ENCODE results near the gene AGBL5.

Gene AGBL5, protein sequence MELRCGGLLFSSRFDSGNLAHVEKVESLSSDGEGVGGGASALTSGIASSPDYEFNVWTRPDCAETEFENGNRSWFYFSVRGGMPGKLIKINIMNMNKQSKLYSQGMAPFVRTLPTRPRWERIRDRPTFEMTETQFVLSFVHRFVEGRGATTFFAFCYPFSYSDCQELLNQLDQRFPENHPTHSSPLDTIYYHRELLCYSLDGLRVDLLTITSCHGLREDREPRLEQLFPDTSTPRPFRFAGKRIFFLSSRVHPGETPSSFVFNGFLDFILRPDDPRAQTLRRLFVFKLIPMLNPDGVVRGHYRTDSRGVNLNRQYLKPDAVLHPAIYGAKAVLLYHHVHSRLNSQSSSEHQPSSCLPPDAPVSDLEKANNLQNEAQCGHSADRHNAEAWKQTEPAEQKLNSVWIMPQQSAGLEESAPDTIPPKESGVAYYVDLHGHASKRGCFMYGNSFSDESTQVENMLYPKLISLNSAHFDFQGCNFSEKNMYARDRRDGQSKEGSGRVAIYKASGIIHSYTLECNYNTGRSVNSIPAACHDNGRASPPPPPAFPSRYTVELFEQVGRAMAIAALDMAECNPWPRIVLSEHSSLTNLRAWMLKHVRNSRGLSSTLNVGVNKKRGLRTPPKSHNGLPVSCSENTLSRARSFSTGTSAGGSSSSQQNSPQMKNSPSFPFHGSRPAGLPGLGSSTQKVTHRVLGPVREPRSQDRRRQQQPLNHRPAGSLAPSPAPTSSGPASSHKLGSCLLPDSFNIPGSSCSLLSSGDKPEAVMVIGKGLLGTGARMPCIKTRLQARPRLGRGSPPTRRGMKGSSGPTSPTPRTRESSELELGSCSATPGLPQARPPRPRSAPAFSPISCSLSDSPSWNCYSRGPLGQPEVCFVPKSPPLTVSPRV

DNA sequence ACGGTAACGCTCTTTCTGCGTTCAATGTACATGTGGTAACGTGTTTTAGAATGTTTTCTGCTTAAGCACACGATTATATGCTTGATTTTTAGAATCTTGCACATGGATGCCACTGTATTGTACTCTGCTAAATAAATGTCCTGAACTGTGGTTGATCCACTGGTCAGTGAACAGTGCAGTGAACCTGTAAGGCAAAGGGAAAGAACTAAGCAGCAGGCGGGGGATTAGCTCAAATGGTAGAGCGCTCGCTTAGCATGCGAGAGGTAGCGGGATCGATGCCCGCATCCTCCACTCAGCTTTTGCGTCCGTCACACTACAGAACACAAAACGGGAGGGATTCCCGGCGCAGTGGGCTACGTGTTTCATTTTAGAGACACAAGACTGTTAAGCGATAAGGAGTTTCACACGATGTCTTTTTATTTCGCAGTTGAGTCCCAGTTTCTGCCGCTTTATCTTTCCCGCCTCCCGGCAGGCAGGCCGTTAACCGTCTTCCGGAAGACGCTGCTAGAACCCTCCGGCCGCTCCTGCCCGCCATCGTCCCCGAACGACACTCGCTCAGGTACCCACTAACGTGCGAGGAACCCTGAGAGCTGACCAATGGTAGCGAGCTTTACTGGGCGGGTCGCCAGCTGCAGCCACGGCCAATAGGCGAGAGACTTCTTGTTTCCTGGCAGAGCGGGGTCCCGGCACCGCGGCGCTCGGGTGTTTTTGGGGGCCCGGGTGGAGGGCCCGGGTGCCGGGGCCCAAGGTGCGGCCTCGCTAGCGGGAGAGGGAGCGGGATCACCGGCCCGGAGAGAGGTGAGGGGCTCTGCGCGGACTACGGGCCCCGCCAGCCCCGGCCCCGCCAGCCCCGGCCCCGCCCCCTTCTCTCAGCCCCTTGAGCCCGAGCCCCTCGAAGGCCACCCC lies at the start of gene AGBL5:
Gene AGBL5 (plus strand): TSS at position 673 of the 906 bp plus-strand sequence. CDS start 1,291 bp downstream, outside the sequence.
- peak; percentile 96 for DNase-seq

GRCh38 chr2:27001950-27002349 lies 49.5 kb upstream of the AGBL5 start:
- no peak for DNase-seq

GRCh38 chr2:27003007-27003406 lies 48.5 kb upstream of the AGBL5 start:
- no peak for DNase-seq

GRCh38 chr2:27003857-27004256 lies 47.6 kb upstream of the AGBL5 start:
- DNase-seq = no peak

- DNase-seq = no peak
Observed at GRCh38 chr2:27006602-27007415, 44.7 kb upstream of the AGBL5 start.

- DNase-seq = no peak
Observed at GRCh38 chr2:27007416-27008374, 43.8 kb upstream of the AGBL5 start.

GRCh38 chr2:27008678-27009077 lies 42.8 kb upstream of the AGBL5 start:
- DNase-seq = no peak

- DNase-seq = no peak
Observed at GRCh38 chr2:27009083-27009482, 42.4 kb upstream of the AGBL5 start.

GRCh38 chr2:27009716-27010115 lies 41.8 kb upstream of the AGBL5 start:
- no peak for DNase-seq

- DNase-seq = no peak
Observed at GRCh38 chr2:27010139-27010538, 41.3 kb upstream of the AGBL5 start.

DNA sequence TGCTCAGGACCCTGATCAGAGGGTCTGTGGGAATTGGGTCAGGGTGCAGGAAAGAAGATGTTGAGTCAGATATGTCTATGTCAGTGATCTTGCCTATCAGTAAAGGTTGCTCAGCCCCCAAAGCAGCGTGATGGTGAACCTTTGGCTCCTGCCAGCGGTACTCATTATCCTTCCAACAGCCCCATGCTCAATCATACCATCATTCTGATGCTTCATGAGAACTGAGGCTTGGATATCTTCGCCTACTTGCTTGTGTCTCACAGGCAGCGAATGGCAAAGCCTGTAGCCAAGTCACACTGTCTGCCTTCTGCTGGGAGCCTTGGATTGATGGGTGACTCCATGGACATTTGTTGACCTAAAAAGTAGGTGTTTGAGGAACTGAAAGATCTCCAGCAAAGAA lies 37.7 kb upstream of the AGBL5 start:
- no peak for DNase-seq

DNA sequence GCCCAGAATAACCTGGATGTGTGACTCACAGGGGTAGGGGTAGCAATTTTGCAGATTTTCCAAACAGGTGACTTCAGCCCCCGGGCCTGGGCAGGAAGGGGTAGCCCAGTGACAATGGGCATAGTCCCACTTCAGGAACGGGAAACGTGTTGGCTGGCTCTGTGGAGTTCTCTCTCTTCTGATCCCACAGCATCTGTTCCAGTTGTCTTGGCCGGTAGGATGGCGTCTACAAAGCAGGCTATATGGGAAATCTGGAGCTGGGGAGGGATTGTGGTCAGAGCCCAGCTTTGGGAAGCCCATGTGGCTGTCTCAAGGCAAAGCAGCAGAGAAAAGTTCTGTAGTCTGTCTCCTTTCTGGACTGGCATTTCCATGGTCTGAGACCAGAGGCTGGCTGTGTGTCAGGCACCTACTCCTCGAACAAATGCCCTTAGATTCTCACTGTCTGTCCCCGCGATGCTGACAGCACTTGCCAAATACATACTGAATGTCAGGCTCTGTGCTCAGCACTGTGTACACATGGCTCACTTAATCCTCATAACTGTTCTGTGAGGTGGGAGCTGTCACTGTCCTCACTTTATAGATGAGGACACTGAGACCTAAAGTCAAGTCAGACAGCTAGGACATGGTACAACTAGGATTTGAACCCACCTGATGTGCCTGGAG lies 36.6 kb upstream of the AGBL5 start:
- no peak for DNase-seq

- DNase-seq = peak; percentile 64
Observed at GRCh38 chr2:27016801-27017325, 34.6 kb upstream of the AGBL5 start.

- DNase-seq = no peak
Observed at GRCh38 chr2:27018142-27018541, 33.3 kb upstream of the AGBL5 start.

- no peak for DNase-seq
Observed at GRCh38 chr2:27019459-27019858, 32.0 kb upstream of the AGBL5 start.

- no peak for DNase-seq
Observed at GRCh38 chr2:27019931-27020855, 31.3 kb upstream of the AGBL5 start.

DNA sequence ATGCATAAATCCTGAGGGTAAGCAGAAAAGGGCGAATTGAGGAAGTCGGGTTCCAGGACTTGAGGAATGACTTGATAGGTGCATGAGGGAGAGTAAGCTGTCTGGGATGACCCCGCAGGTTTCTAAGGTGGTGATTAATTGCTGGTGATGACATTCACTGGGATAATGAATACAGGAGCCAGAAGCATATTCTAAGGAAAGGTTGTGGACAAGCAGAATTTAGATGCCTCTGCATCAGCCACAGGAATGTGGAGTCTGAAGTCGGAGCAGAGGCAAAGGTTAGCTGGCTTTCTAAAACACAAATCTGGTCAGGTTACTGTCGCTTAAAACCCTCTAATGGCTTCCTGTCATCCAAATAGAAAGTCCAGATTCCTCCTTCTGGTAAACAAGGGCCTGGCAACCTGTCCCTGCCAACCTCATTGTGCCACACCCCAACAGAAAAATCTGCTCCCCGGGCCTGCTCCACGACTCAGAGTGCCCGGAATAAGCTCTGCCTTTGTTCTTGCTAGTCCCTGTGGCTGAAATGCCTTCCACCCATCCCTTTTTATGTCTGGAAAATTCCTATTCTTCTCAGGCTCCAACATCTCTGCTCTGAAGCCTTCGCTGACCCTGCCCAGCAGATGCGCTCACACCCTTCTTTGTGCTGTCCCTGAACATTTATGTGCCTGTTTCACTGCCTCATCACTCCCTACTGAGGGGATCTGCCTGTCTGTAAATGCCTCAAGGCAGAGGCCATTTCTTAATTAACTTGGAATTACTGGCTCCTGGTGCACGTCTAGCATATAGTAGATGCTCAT lies 30.0 kb upstream of the AGBL5 start:
- no peak for DNase-seq

DNA sequence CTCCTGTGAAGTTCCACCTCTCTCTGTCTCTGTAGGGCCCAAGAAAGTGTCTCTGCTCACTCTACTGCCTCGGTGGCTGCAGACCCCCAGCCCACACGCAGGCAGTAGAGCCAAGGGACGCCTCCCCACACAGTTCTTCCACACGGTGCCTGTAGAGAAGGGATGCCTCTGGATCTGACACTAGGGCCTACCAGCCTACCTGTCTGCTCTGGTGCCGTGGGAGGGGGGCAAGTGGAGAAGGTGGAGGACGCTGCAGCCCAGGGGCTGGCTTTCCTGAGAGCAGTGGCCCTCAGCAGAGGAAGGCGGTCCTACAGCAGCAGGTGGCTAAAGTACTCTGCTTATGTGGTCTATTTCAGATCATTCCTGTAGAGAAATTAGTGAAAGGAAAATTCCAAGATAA lies 27.7 kb upstream of the AGBL5 start:
- no peak for DNase-seq
